ENCODE results near the gene AGGF1.
"Not testable (repeated sequence)": the region's sequence is repeated elsewhere in the genome, so short reads cannot be mapped to it uniquely, and the experiment has no call there.

AGGF1 gene, protein sequence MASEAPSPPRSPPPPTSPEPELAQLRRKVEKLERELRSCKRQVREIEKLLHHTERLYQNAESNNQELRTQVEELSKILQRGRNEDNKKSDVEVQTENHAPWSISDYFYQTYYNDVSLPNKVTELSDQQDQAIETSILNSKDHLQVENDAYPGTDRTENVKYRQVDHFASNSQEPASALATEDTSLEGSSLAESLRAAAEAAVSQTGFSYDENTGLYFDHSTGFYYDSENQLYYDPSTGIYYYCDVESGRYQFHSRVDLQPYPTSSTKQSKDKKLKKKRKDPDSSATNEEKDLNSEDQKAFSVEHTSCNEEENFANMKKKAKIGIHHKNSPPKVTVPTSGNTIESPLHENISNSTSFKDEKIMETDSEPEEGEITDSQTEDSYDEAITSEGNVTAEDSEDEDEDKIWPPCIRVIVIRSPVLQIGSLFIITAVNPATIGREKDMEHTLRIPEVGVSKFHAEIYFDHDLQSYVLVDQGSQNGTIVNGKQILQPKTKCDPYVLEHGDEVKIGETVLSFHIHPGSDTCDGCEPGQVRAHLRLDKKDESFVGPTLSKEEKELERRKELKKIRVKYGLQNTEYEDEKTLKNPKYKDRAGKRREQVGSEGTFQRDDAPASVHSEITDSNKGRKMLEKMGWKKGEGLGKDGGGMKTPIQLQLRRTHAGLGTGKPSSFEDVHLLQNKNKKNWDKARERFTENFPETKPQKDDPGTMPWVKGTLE

DNA sequence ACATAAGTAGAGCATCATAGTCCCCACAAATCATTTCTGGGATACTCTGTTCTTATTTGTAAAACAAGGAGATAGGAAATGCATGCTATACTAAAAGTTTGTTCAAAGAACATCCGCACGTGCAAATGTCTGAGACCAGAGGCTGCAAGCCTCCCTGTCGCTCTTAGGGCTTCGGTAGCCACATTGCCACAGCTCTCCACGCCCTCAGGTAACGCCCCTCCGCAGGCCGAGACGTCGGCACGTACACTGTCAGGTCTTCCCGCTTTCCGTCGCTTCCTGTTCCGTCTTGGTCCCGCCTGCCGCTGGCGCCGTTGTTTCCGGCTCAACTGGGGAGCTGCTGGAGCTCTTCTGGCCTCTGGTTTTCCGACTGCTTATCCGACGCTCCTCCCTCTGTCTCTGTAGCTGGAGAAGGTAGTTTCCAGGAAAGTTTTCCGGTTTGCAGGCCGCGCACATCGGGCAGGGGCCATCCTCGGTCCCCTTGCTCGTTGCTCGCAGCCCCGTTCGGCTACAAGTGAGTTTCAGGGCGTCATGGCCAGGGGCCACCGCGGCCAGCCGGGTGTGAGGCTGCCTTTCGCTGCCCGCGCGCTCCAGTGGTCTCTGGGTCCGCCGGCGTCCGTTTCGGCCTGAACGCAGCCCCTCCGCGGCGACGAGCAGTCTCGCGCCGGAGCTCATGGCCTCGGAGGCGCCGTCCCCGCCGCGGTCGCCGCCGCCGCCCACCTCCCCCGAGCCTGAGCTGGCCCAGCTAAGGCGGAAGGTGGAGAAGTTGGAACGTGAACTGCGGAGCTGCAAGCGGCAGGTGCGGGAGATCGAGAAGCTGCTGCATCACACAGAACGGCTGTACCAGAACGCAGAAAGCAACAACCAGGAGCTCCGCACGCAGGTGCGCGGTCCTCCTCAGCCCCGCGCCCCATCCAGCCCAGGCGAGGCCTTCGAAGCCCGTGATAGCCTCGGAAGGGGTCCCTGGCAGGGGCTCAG is at the start of gene AGGF1:
TSS of gene AGGF1 (plus strand) at position 308 of the 975 bp plus-strand sequence. CDS start at position 671, 363 bp downstream.
- peak; percentile 89 for DNase-seq

DNA sequence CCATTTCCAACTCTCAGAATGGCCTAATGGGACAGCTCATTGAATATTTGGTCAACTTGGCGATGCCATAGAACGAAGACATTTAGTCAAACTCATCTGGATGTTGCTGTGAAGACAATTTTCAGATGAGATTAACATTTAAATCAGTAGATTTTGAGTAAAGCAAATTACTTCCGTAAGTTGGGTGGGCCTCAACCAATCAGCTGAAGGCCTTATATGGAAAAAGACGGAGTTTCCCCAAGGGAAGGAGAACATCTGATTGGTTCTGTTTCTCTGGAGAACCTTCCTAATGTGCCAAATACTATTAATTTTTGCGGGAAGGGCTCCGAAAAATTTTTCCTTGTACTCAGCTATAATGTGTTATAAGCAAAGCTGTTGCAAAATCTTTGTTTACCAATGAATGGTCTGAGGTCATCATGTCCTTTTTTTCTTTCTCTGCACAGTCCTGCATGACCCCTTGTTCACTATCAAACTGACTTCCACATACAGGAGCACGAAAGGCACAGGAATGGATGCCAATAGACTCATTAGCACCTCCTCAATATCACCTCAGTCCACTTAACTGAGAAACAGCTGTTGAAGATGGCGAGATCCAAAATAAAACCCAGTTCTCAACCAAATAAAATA is 49.6 kb upstream of the AGGF1 start:
- DNase-seq = no peak

DNA sequence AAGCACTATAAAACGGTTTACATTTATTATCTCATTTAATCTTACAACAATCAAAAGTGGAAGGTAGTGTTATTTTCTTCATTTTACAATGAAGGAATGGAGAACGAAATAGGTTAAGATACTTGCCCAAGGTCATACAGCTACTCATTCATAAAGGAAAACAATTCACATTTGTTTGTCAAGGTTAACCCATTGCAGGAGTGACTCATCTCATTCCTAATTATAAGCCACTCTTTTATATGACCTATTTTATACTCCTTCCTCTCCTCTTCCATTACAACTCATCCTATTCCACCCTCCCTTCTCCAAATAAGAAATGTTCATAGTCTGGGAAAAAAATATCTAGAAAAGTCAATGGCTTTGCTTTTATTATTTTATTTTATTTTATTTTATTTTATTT is 47.8 kb upstream of the AGGF1 start:
- DNase-seq = no peak

DNA sequence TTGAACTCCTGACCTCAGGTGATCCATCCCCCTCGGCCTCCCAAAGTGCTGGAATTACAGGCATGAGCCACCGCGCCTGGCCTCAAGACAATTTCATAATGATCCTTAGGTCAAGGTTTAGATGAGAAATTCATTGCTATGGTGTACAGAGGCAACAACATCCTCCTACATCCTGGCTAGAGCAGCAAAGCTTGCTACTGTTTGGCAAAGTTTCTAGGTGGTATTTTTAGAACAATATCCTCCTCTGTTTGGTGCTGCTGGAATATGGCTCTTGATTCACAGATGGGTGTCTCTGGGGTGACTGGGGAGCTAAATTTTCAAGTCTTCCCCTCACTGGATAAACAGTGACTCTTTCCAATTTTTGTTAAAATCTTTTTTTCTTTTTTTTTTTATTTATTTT is 46.7 kb upstream of the AGGF1 start:
- DNase-seq = no peak

DNA sequence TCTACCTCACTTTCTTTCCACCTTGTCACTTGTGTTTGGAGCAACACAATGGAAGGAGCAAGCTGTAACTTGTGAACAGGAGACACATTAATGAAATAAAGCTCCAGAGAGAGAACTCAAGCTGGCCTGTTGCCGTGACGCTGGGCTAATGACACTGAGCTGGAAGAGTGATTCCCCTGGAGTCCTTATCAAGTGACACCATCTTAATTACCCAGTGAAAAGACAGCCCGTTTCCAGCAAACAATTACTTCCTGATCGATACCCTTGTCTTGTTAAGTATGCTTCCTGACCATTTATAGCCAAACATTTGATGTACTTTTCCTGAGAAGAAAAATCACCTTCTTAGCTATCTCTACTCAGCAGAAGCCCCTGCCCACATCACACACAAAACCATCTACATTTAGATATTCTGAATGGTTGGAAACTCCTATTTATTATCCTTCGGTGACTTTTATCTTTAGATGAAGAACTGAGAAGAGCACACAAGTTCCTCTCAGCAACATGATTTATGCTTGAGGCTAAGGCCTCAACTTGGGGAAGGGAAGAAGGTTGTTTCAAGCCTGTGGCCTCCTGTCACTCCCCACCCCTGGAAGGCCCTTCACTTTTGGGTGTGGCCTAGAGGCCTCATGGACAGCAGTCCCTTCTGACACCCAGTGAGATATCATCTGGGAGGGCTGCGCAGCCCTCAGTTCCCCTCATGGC is 43.2 kb upstream of the AGGF1 start:
- DNase-seq = no peak

DNA sequence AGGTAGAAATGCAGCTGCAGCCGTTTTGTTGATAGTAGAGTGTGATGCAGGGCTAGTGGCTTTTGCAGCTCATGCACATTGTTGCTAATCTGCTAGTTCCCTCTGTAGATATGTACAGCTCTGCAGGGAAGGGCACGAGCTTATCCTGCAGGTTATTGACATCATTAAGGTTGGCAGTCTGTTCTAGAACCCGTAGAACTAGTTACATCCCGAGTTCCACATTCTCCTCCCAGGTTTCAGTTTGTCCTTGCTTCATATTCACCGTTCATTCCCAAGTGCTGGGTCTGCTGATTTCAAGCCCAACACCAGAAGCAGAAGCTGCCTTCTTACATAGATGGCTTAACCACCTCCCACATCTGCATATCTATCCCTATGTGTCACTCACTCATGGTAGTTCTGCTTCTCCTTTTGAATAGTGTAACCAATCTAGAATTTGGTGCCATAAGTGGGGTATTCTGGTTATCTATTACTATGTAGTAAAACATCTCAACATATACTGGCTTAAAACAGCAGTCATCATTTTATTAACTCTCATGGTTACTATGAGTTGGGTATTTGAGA is 39.2 kb upstream of the AGGF1 start:
- no peak for DNase-seq

DNA sequence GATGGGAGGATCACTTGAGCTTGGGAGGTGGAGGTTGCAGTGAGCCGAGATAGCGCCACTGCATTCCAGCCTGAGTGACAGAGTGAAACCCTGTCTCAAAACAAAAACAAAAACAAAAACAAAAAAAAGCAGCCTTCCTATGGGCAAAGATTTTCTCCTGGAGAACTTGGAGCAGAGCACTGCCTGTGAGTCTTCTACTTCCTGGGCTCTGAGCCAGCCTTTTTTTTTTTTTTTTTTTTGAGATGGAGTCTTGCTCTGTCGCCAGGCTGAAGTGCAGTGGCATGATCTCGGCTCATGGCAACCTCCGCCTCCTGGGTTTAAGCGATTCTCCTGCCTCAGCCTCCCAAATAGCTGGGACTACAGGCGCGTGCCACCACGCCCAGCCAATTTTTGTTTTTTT is 36.8 kb upstream of the AGGF1 start:
- not testable (repeated sequence) for DNase-seq

DNA sequence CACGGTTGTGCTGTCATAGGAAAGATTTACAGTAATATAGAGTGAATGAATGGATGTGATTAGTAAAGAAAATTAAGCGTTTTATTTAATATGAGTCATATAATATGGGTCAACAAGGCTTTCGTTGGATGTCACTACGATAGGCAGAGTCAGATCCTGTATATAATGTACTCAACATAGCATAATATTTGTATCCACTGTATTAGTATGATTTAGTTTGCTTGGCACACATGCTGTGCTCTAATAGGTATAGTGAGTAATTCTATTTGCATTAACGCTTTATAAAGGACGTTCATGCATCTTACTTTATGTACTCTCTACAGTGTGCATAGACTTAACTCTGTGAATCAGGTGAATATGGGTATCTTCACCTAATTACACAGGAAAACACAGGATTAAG is 35.9 kb upstream of the AGGF1 start:
- no peak for DNase-seq

DNA sequence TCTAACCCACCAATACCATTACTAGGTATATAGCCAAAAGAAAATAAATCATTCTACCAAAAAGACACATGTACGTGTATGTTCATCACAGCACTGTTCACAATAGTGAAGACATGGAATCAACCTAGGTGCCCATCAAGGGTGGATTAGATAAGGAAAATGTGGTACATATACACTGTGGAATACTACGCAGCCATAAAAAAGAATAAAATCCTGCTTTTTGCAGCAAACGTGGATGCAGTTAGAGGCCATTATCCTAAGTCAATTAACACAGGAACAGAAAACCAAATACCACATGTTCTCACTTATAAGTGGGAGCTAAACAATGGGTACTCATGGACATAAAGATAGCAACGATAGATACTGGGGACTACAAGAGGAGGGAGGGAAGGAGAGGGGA is 32.0 kb upstream of the AGGF1 start:
- not testable (repeated sequence) for DNase-seq

DNA sequence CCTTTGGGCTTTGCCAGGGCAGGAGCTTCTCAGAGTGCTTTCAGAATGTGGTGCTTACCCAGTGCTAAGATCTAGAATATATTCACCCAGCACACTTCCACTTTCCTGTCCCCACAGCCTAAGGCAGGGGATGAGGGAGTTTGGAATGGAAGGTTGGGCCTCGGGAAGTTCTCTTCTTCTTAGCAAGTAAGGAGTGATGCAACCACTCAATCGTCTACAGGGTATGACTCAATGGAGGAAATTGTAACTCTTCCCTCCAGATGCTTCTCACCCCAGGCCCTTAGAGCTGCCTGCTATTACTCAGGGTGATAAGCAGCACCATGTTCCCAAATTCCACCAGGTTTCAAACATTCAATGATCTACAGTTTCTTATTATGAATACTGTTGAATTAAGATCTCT is 30.8 kb upstream of the AGGF1 start:
- DNase-seq = no peak

DNA sequence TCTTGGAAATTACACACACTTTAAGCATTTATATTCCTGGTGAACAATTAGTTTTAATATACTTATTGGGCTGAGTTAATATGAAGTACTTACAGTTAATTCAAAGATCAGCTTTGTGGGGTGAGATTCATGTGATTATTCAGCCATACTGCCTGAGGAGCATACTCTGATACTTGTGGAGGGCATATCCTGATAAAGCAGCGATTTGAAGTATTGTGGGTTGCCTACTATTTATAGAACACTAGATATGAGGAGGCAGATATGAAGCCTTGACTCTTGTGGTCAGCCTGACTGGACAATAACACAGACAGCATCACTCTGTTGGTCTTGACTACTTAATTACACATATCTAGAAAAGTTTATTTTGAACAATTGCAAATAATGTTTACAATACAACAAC is 27.0 kb upstream of the AGGF1 start:
- no peak for DNase-seq

DNA sequence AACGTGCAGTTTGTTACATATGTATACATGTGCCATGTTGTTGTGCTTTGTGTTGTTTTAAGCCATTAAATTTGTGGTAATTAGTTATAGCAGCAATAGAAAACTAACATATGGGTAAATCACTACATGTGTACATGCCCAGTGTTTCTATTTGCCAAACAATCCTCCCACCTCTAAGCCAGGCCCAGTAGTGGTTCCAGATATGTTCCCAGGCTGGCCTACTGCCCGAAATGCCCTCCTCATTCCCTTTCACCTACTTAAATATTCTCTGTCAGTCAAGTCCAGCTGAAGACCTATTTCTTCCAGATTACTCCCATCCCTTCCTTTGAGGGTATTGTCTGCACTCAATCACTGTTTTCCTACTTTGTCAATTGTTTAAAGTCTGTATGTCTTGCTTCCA is 24.1 kb upstream of the AGGF1 start:
- no peak for DNase-seq

DNA sequence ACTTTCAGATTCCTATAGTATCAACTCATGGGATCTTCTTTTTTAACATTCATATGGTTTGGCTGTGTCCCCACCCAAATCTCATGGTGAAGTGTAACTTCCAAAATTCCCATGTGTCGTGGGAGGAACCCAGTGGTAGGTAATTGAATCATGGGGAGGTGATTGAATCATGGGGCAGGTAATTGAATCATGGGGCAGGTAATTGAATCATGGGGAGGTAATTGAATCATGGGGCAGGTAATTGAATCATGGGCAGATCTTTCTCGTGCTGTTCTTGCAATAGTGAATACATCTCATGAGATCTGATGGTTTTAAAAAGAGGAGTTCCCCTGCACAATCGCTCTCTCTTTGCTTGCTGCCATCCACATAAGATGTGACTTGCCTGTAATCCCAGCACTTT is 21.8 kb upstream of the AGGF1 start:
- no peak for DNase-seq

DNA sequence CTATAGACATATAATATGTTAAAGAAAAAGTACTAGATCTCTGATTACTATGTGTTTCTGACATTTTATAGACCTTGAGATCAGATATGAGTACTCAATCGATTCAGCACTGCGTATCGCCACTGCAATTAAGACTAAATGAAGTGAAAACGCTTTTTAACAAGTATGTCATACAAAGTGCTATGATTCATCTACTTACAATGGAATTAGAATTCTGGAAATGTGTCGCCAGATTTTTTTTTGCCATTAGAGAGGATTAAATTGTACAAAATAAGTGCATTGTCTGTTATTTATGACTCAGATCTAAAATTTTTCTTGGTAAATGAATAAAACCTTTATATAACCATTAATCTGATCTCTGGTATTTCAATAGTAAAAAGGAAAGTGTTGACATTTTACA is 20.0 kb upstream of the AGGF1 start:
- no peak for DNase-seq

DNA sequence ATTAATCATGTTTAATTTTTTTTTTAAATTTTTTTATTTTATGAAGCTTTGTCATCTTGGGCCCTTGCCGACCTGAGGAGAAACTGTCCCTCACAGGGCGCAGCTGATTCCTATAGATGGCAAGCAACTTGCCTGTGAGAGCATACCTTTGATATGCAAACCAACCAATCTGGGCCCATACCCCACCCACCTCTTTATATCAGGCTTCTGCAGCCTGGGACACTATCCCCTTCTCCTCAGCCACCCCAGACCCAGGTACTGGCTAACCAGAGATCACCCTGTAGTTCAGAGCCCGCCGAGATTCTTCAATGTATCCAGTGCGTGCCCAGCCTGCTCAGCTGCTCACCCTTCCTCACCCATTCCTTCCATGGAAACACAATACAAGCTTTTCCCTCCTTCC is 18.7 kb upstream of the AGGF1 start:
- no peak for DNase-seq

DNA sequence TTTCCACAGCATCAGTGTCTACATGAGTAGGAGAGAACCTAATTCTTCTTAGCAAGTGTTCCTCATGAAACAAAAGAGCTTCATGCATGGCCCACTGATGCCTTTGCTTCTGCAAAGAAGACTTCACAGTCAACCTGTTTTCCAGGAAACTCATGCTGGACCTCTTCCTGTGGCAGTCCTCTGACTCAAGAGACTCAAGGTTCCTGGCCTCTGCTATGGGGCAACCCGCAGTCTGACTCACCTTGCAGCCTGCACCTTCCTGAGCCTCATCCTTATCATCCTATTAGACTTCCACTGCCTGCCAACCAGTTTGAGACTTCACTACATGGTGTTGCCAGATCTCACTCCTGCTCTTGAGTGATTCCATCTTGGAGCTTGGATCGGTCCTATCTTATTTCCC is 17.6 kb upstream of the AGGF1 start:
- DNase-seq = no peak

DNA sequence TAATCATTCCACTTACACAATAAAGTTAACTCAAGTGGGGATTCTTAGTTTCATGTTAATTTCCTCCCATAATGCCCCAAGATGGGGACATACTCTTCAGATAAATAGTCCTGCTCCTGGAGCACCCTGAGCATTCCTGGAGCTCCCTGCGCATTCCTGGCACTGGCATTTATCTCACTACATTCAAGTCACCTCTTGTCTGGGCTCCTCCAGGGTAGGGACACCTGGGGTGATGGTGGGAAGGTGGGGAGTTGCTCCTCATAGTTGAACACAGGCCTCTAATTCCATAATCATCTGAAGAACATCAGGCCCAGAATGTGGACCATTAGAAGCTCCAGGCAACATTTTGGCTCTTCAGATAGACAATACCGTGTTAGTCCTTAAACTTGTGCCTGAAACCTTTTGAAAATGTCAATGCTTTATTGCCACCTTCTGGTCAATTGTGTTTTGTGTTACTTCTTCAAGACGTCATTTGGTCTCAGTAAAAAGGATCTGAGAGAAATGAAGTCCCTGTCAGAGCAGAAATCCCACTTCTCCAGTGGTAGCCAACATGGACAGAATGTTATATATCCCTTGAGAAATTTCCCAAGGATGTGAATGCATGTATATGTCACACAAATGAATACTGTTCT is 14.2 kb upstream of the AGGF1 start:
- DNase-seq = peak; percentile 13

DNA sequence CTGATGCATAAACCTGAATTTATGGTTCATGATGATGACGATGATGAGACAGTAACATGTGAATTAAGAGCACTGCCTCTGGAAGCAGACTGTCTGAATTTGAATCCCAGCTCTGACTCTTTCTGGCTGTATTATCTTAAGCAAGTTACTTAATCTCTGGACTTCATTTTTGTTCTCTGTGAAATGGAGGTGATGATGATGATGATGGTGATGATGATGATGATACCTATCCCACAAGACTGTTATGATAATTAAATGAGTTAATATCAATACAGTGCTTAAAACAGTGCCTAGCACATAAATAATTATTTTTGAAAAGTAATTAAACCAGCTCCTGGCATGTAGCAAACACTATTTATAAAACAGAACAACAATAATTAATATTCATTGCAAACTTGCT is 13.2 kb upstream of the AGGF1 start:
- DNase-seq = no peak

DNA sequence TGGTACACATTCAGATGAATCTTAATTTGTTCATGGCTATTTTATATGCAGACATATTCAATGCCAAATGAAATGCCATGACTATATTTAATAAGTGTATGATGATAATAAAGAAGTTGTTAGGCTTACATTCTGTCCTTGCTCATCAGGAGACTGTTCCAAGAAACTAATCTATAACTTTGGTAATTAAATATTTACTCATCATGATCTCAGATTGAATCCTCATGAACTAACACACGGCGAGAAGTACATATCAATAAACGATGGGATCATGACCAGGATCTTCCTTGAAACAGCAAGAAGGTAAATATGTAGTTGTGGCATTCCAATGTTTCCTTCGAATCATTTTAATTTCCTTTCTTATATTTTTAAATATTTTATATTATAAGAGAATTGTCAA is 12.5 kb upstream of the AGGF1 start:
- no peak for DNase-seq

DNA sequence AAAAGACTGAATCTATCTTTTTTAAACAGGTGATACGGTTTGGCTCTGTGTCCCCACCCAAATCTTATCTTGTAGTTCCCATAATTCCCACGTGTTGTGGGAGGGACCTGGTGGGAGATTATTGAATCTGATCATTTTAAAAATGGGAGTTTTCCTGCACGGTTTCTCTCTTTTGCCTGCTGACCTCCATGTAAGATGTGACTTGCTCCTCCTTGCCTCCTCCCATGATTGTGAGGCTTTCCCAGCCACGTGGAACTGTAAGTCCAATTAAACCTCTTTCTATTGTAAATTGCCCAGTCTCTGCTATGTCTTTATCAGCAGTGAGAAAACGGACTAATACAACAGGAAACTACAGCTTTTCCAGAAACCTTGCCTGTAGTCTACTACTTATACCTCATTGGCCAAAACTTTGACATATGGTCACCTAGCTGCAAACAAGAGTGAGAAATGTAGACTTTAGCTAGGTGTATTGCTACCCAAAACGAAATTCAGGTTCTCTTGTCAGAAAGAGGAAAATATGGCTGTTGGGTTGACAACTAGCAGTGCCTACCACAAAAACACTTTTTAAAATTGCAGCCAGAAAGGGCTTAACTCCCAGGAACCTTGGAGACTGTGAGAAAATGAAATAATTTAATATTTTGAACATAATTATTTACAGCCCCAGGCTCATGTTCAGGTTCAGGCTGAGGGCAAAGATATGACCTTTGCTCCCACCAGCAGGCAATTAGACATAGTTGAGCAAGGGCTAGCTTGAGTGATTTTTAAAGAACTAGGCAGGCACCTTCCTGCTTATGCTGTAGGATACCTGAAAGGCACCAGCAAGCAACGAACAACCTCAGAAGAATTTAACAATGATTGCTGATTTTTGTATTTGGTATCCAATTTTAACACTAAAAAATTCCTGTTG is 7.4 kb upstream of the AGGF1 start:
- no peak for DNase-seq
